NCI-H510A (cell line): ENCODE results near the gene KIF26A.
A peak's percentile ranks its signal among the peaks of the same experiment; 100 is the strongest.

Source experiments
- DNase-seq: peaks from one replicate; lab custom pipeline; 2025; lab: John Stamatoyannopoulos, UW

KIF26A gene

GRCh38 chr14:104130974-104131651 lies 7.3 kb upstream of the KIF26A start:
- no peak for DNase-seq

GRCh38 chr14:104131968-104132732 lies 6.2 kb upstream of the KIF26A start:
- no peak for DNase-seq

GRCh38 chr14:104132981-104133380 lies 5.4 kb upstream of the KIF26A start:
- no peak for DNase-seq

- DNase-seq = no peak
Observed at GRCh38 chr14:104133496-104133895, 4.9 kb upstream of the KIF26A start.

- no peak for DNase-seq
Observed at GRCh38 chr14:104134061-104134965, 4.1 kb upstream of the KIF26A start.

- DNase-seq = no peak
Observed at GRCh38 chr14:104135121-104135903, 3.1 kb upstream of the KIF26A start.

GRCh38 chr14:104135904-104136471 lies 2.4 kb upstream of the KIF26A start:
- no peak for DNase-seq

GRCh38 chr14:104136472-104137296 lies 1.7 kb upstream of the KIF26A start:
- DNase-seq = no peak

GRCh38 chr14:104137297-104138097 lies 890 bp upstream of the KIF26A start:
- DNase-seq = peak; percentile 61

- DNase-seq = no peak
Observed at GRCh38 chr14:104138718-104139459, 502 bp downstream of the KIF26A start.

- DNase-seq = no peak
Observed at GRCh38 chr14:104139460-104140212, 1.2 kb downstream of the KIF26A start.

GRCh38 chr14:104140213-104140462 lies 1.8 kb downstream of the KIF26A start:
- no peak for DNase-seq

GRCh38 chr14:104140463-104141331 lies 2.3 kb downstream of the KIF26A start:
- DNase-seq = no peak

GRCh38 chr14:104141621-104142091 lies 3.3 kb downstream of the KIF26A start:
- no peak for DNase-seq

GRCh38 chr14:104142136-104142945 lies 4.0 kb downstream of the KIF26A start:
- no peak for DNase-seq

- no peak for DNase-seq
Observed at GRCh38 chr14:104142946-104143470, 4.6 kb downstream of the KIF26A start.
